ENCODE data around the gene SLC22A5.

The SLC22A5 gene

GRCh38 chr5:132339502-132339901, 30.0 kb upstream of the SLC22A5 start:
- Histone ChIP-seq H2AFZ (no peak overlapping the region), H3K79me2 (no peaks in the 10 kb centered on the region), H3K9me3 (ENCODE audit: control insufficient read depth, low read length) (no peaks in the 10 kb centered on the region), H3K27me3 (ENCODE audit: control insufficient read depth, insufficient read depth, low read length) (no peaks in the 10 kb centered on the region), H3K4me1 (no peaks in the 10 kb centered on the region), H3K36me3 (ENCODE audit: control insufficient read depth, insufficient read depth, low read length) (no peaks in the 10 kb centered on the region), H3K4me3 (ENCODE audit: low read depth, low read length) (no peak overlapping the region), H3K27ac (no peak overlapping the region), H3K9ac (no peak overlapping the region), H3K4me2 (ENCODE audit: low read length) (no peak overlapping the region)
- TF ChIP-seq CTCF (IDR thresholded peaks at IDR 0.05), result no peak

DNA sequence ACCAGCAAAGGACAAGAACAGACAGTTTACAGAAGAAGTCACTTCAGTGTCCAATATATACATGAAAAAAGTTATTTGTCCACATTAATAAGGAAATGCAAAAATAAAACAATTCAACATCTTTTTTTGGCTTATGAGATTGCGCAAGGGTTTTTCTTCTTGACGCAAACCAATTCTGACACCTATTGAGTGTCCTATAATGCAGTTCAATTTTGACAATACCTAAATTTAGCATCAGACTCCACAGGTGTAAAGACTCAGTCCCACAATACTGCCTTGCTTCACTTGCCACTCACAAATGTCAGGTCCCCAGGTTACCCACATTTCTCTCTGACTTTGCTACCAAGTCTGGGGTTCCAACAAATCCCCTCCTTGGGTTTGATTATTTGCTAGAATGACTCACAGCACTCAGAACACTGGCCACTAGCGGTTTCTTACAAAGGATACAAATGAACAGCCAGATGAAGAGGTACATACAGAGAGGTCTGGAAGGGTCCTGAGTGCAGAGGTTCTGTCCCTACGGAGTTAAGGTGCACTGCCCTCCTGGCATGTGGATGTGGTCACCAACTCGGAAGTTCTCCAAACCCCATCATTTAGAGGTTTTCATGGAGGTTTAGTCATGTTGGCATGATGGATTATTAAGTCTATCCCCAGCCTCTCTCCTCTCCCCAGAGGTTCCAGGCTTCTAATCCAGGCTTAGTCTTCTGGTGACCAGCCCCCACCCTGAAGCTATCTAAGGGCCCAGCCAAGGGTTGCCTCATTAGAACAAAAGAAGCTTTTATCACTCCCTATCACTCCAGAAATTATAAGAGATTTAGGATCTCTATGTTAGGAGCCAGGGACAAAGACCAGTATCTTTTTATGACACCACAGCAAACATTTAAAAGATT, 27.0 kb upstream of the SLC22A5 start:
- no peak for TF ChIP-seq CTCF (IDR thresholded peaks at IDR 0.05)
- H3K9me3 ChIP-seq (ENCODE audit: control insufficient read depth, low read length), result no peaks in the 10 kb centered on the region
- no peak overlapping the region for H3K9ac ChIP-seq
- no peak overlapping the region for H2AFZ ChIP-seq
- H3K4me2 ChIP-seq (ENCODE audit: low read length), result no peak overlapping the region
- H3K4me1 ChIP-seq, result no peaks in the 10 kb centered on the region
- H3K27me3 ChIP-seq (ENCODE audit: control insufficient read depth, insufficient read depth, low read length), result no peaks in the 10 kb centered on the region
- no peaks in the 10 kb centered on the region for H3K79me2 ChIP-seq
- H3K36me3 ChIP-seq (ENCODE audit: control insufficient read depth, insufficient read depth, low read length), result no peaks in the 10 kb centered on the region
- H3K4me3 ChIP-seq (ENCODE audit: low read depth, low read length), result no peak overlapping the region
- no peak overlapping the region for H3K27ac ChIP-seq

DNA sequence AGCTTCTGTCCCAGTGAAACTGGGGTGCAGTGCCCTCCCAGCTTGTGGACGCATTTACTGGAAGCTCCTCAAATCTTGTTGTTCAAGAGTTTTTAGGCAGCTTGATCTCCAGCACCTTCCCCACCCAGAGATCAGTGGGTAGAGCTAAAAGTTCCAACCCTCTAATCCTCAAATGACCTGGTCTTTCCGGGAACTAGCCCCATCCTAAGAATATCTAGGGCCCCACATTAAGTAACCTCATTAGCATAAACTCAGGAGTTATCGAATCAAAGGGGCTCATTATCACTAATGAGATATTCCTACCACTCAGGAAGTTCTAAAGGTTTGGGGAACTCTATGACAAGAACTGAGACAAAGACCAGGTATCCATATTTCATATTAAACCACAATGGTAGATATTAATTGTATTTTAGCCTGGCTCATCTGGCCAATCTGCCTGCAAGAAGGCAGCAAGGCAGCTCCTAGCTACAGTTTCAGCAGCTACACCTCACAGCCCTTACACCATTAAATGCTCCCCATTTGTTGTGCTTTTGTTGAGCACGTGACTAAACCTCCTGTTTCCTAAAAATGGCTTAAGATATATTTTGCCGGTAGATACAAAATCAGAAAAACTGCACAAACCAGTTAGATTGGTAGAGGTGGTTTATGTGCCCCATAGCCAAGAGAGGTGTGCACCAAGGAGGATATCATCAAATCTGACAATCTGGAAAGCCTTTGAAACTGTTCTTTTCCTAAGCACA, 24.6 kb upstream of the SLC22A5 start:
- Histone ChIP-seq H3K79me2 (no peaks in the 10 kb centered on the region), H3K4me3 (ENCODE audit: low read depth, low read length) (no peak overlapping the region), H3K9ac (no peak overlapping the region), H3K9me3 (ENCODE audit: control insufficient read depth, low read length) (no peaks in the 10 kb centered on the region), H3K27me3 (ENCODE audit: control insufficient read depth, insufficient read depth, low read length) (no peaks in the 10 kb centered on the region), H2AFZ (no peak overlapping the region), H3K27ac (no peak overlapping the region), H3K36me3 (ENCODE audit: control insufficient read depth, insufficient read depth, low read length) (no peaks in the 10 kb centered on the region), H3K4me1 (no peaks in the 10 kb centered on the region), H3K4me2 (ENCODE audit: low read length) (no peak overlapping the region)
- no peak for TF ChIP-seq CTCF (IDR thresholded peaks at IDR 0.05)

- TF ChIP-seq CTCF (IDR thresholded peaks at IDR 0.05), result no peak
- Histone ChIP-seq H3K4me1 (no peaks in the 10 kb centered on the region), H3K27ac (no peak overlapping the region)
Measured at GRCh38 chr5:132353486-132353995, 16.0 kb upstream of the SLC22A5 start.

More at GRCh38 chr5:132353486-132353995, 16.0 kb upstream of the SLC22A5 start:
- H3K9ac ChIP-seq, result no peak overlapping the region
- no peak overlapping the region for H2AFZ ChIP-seq
- no peaks in the 10 kb centered on the region for H3K27me3 ChIP-seq (ENCODE audit: control insufficient read depth, insufficient read depth, low read length)
- H3K79me2 ChIP-seq, result no peaks in the 10 kb centered on the region
- H3K4me3 ChIP-seq (ENCODE audit: low read depth, low read length), result no peak overlapping the region
- no peaks in the 10 kb centered on the region for H3K36me3 ChIP-seq (ENCODE audit: control insufficient read depth, insufficient read depth, low read length)
- H3K4me2 ChIP-seq (ENCODE audit: low read length), result no peak overlapping the region
- no peaks in the 10 kb centered on the region for H3K9me3 ChIP-seq (ENCODE audit: control insufficient read depth, low read length)

All from parathyroid adenoma (tissue), 2 donors.